Parathyroid adenoma (tissue), 2 donors: ENCODE data around the gene ATP6V1B1.

Source experiments
- H2AFZ ChIP-seq: fragments of 300-600 bp; sonication (generic); one replicate; pipeline ENCODE4 v1.7.0; 2017; ENCODE audit warnings: antibody characterized with exemption, mild to moderate bottlenecking
- H3K27ac ChIP-seq: fragments of 300-600 bp; sonication (generic); one replicate; pipeline ENCODE4 v1.7.0; 2017
- H3K27me3 ChIP-seq: fragments of 300-600 bp; sonication (generic); one replicate; pipeline ENCODE4 v1.7.0; 2017; ENCODE audit warnings: low read length; ENCODE audit not compliant: control insufficient read depth, insufficient read depth
- H3K36me3 ChIP-seq: fragments of 300-600 bp; sonication (generic); one replicate; pipeline ENCODE4 v1.7.0; 2017; ENCODE audit warnings: low read length; ENCODE audit not compliant: control insufficient read depth, insufficient read depth
- H3K4me1 ChIP-seq: fragments of 300-600 bp; sonication (generic); one replicate; pipeline ENCODE4 v1.7.0; 2017; ENCODE audit warnings: control low read depth
- H3K4me2 ChIP-seq: fragments of 300-600 bp; sonication (generic); one replicate; pipeline ENCODE4 v1.7.0; 2017; ENCODE audit warnings: low read length
- H3K4me3 ChIP-seq: fragments of 300-600 bp; sonication (generic); one replicate; pipeline ENCODE4 v1.7.0; 2017; ENCODE audit warnings: low read depth, low read length
- H3K79me2 ChIP-seq: fragments of 300-600 bp; sonication (generic); one replicate; pipeline ENCODE4 v1.7.0; 2017; ENCODE audit warnings: control low read depth
- H3K9ac ChIP-seq: fragments of 300-600 bp; sonication (generic); one replicate; pipeline ENCODE4 v1.7.0; 2017; ENCODE audit warnings: mild to moderate bottlenecking
- H3K9me3 ChIP-seq: fragments of 300-600 bp; sonication (generic); one replicate; pipeline ENCODE4 v1.7.0; 2017; ENCODE audit warnings: low read length; ENCODE audit not compliant: control insufficient read depth
- CTCF ChIP-seq: fragments of 300-600 bp; sonication (generic); IDR thresholded peaks from one replicate; pipeline ENCODE4 v1.7.0; 2017; ENCODE audit warnings: antibody characterized with exemption, mild to moderate bottlenecking
- donor health status: primary hyperparathyroidism.

ATP6V1B1 gene

GRCh38 chr2:70965506-70965905 lies 29.8 kb downstream of the ATP6V1B1 start:
- Histone ChIP-seq H3K27ac (no peak overlapping the region), H2AFZ (no peak overlapping the region), H3K36me3 (no peaks in the 10 kb centered on the region), H3K4me2 (no peak overlapping the region), H3K9me3 (no peaks in the 10 kb centered on the region), H3K79me2 (no peaks in the 10 kb centered on the region), H3K4me3 (no peak overlapping the region), H3K27me3 (no peaks in the 10 kb centered on the region), H3K4me1 (no peaks in the 10 kb centered on the region), H3K9ac (no peak overlapping the region)
- TF ChIP-seq CTCF: no peak

- Histone ChIP-seq H3K27ac (no peak overlapping the region), H3K9ac (no peak overlapping the region), H2AFZ (no peak overlapping the region), H3K79me2 (no peaks in the 10 kb centered on the region), H3K27me3 (no peaks in the 10 kb centered on the region), H3K4me2 (no peak overlapping the region), H3K36me3 (no peaks in the 10 kb centered on the region), H3K4me3 (no peak overlapping the region), H3K4me1 (no peaks in the 10 kb centered on the region), H3K9me3 (no peaks in the 10 kb centered on the region)
- no peak for TF ChIP-seq CTCF
Observed at GRCh38 chr2:70966681-70967080, 31.0 kb downstream of the ATP6V1B1 start.

GRCh38 chr2:70967189-70967588 lies 31.5 kb downstream of the ATP6V1B1 start:
- H3K9me3 ChIP-seq: no peaks in the 10 kb centered on the region
- no peaks in the 10 kb centered on the region for H3K36me3 ChIP-seq
- H2AFZ ChIP-seq: no peak overlapping the region
- no peak overlapping the region for H3K27ac ChIP-seq
- no peak for TF ChIP-seq CTCF
- H3K27me3 ChIP-seq: no peaks in the 10 kb centered on the region
- H3K4me2 ChIP-seq: no peak overlapping the region
- no peak overlapping the region for H3K9ac ChIP-seq
- H3K4me1 ChIP-seq: no peaks in the 10 kb centered on the region
- no peaks in the 10 kb centered on the region for H3K79me2 ChIP-seq
- no peak overlapping the region for H3K4me3 ChIP-seq

- H3K27ac ChIP-seq: no peak overlapping the region
- H3K9ac ChIP-seq: no peak overlapping the region
- H3K4me3 ChIP-seq: no peak overlapping the region
- no peaks in the 10 kb centered on the region for H3K79me2 ChIP-seq
- no peak for TF ChIP-seq CTCF
- H3K9me3 ChIP-seq: no peaks in the 10 kb centered on the region
- H3K4me2 ChIP-seq: no peak overlapping the region
- no peaks in the 10 kb centered on the region for H3K36me3 ChIP-seq
- peaks cover 4% of the 10 kb centered on the region for H3K4me1 ChIP-seq
- no peaks in the 10 kb centered on the region for H3K27me3 ChIP-seq
- no peak overlapping the region for H2AFZ ChIP-seq
Observed at GRCh38 chr2:70974592-70974991, 38.9 kb downstream of the ATP6V1B1 start.

GRCh38 chr2:70975237-70975636 lies 39.5 kb downstream of the ATP6V1B1 start:
- Histone ChIP-seq H2AFZ (no peak overlapping the region), H3K9ac (no peak overlapping the region), H3K9me3 (no peaks in the 10 kb centered on the region), H3K36me3 (no peaks in the 10 kb centered on the region), H3K27ac (no peak overlapping the region), H3K4me1 (peaks cover 4% of the 10 kb centered on the region), H3K27me3 (no peaks in the 10 kb centered on the region), H3K4me2 (no peak overlapping the region), H3K79me2 (no peaks in the 10 kb centered on the region), H3K4me3 (no peak overlapping the region)
- no peak for TF ChIP-seq CTCF
